Common myeloid progenitor, CD34-positive (primary cell): Measurements from ENCODE around the gene TMEM163.

Experiments
- CTCF ChIA-PET: fragments of 350-600 bp; sonication (Branson Sonifier 250); formaldehyde crosslinking; loops from one replicate; lab custom pipeline; 2021; ENCODE audit warnings: antibody characterized with exemption; lab: Charles Lee
- POLR2A ChIA-PET: fragments of 350-600 bp; sonication (Branson Sonifier 250); formaldehyde crosslinking; loops from one replicate; lab custom pipeline; 2021; ENCODE audit warnings: antibody characterized with exemption; lab: Charles Lee
- DNase-seq, 3 donors: peaks; one replicate each; pipeline versions ENCODE4 v3.0.0 to v3.0.0-alpha.2; 2013
- H3K27ac ChIP-seq, 2 experiments: 1 replicate in 1 of 2; 2 replicates in 1 of 2; pipeline ENCODE4 v1.7.0; 2013; ENCODE audit warnings: inconsistent platforms in 2 of 2, low read length in 2 of 2, mild to moderate bottlenecking in 2 of 2, low read depth in 1 of 2, moderate library complexity in 1 of 2; ENCODE audit not compliant: severe bottlenecking in 2 of 2, insufficient read depth in 1 of 2, poor library complexity in 1 of 2
- H3K27me3 ChIP-seq, 5 experiments: replicated peaks in 2 of 5; 1 replicate in 3 of 5; 2 replicates in 2 of 5; pipeline versions ENCODE4 v1.6.1 to v1.7.0; 2013; ENCODE audit warnings: low read length in 4 of 5, mild to moderate bottlenecking in 2 of 5, moderate library complexity in 2 of 5, inconsistent platforms in 1 of 5; ENCODE audit not compliant: insufficient read depth in 5 of 5, control insufficient read depth in 4 of 5
- H3K36me3 ChIP-seq, 4 experiments: 1 replicate in 2 of 4; 2 replicates in 2 of 4; pipeline versions ENCODE4 v1.6.1 to v1.7.0; 2013; ENCODE audit warnings: low read length in 3 of 4, control low read depth in 1 of 4, mild to moderate bottlenecking in 1 of 4; ENCODE audit not compliant: control insufficient read depth in 4 of 4, insufficient read depth in 4 of 4
- H3K4me1 ChIP-seq, 4 experiments: 1 replicate in 3 of 4; 2 replicates in 1 of 4; pipeline versions ENCODE4 v1.6.1 to v1.7.1; 2013; ENCODE audit warnings: low read length in 3 of 4, mild to moderate bottlenecking in 3 of 4, control low read depth in 1 of 4, inconsistent platforms in 1 of 4, moderate library complexity in 1 of 4; ENCODE audit not compliant: control insufficient read depth in 4 of 4, insufficient read depth in 4 of 4; ENCODE audit errors: control extremely low read depth in 1 of 4
- H3K4me3 ChIP-seq, 7 experiments: 1 replicate in 4 of 7; 2 replicates in 3 of 7; pipeline versions ENCODE4 v1.5.1 to v1.7.0; 2013; ENCODE audit warnings: mild to moderate bottlenecking in 7 of 7, low read length in 6 of 7, moderate library complexity in 6 of 7, inconsistent platforms in 2 of 7, low read depth in 2 of 7, control low read depth in 1 of 7; ENCODE audit not compliant: insufficient read depth in 4 of 7, control insufficient read depth in 1 of 7; ENCODE audit errors: extremely low read depth in 1 of 7
- H3K9me3 ChIP-seq, 5 experiments: 1 replicate in 4 of 5; 2 replicates in 1 of 5; pipeline versions ENCODE4 v1.6.1 to v1.7.1; 2013; ENCODE audit warnings: low read length in 4 of 5, mild to moderate bottlenecking in 2 of 5, inconsistent platforms in 1 of 5, low read depth in 1 of 5, moderate library complexity in 1 of 5; ENCODE audit not compliant: control insufficient read depth in 4 of 5, insufficient read depth in 2 of 5; ENCODE audit errors: control extremely low read depth in 1 of 5
- WGBS: methylation state at CpG from one replicate; pipeline ENCODE4 v1.1.5; 2013; ENCODE audit not compliant: insufficient coverage; 5-methylcytosine and 5-hydroxymethylcytosine counted together

Gene TMEM163

GRCh38 chr2:134457353-134457752 lies 261.4 kb downstream of the TMEM163 start:
- Histone ChIP-seq H3K36me3 (peaks cover 2 to 28% (median 9%) of the 10 kb centered on the region in 4 experiments), H3K4me1 (peaks cover 0 to 3% (median 2%) of the 10 kb centered on the region in 4 experiments), H3K27ac (no peak overlapping the region), H3K27me3 (no peaks in the 10 kb centered on the region), H3K4me3 (no peak overlapping the region), H3K9me3 (no peaks in the 10 kb centered on the region)
- DNase-seq, result peak in 2 of 3 donors; percentile 6 to 22
- POLR2A ChIA-PET, result no interaction called here
- 95% methylated on average over 7 of the region's 7 CpGs for WGBS
- CTCF ChIA-PET, result no interaction called here

GRCh38 chr2:134455426-134455825 lies 263.4 kb downstream of the TMEM163 start:
- Histone ChIP-seq H3K27ac (no peak overlapping the region), H3K36me3 (peaks cover 2 to 28% (median 9%) of the 10 kb centered on the region in 4 experiments), H3K4me1 (peaks cover 0 to 3% (median 2%) of the 10 kb centered on the region in 4 experiments), H3K9me3 (no peaks in the 10 kb centered on the region), H3K4me3 (no peak overlapping the region), H3K27me3 (no peaks in the 10 kb centered on the region)
- POLR2A ChIA-PET, result no interaction called here
- WGBS, result 98% methylated on average over 7 of the region's 10 CpGs
- DNase-seq, result no peak
- CTCF ChIA-PET, result interaction anchor here (1.0 to 1.2 kb wide), 3 partner anchors 9 to 440 kb away, joined by 3 to 5 read pairs (median 3); no protein-coding TSS in a partner anchor

GRCh38 chr2:134454931-134455330 lies 263.9 kb downstream of the TMEM163 start:
- H3K27ac ChIP-seq, result no peak overlapping the region
- H3K4me3 ChIP-seq, result no peak overlapping the region
- no peaks in the 10 kb centered on the region for H3K27me3 ChIP-seq
- peaks cover 0 to 3% (median 2%) of the 10 kb centered on the region in 4 experiments for H3K4me1 ChIP-seq
- no peaks in the 10 kb centered on the region for H3K9me3 ChIP-seq
- H3K36me3 ChIP-seq, result peaks cover 2 to 28% (median 10%) of the 10 kb centered on the region in 4 experiments
- 95% methylated on average over 6 of the region's 6 CpGs for WGBS
- POLR2A ChIA-PET, result no interaction called here
- CTCF ChIA-PET, result interaction anchor here (1.0 to 1.2 kb wide), 3 partner anchors 8 to 440 kb away, joined by 3 to 5 read pairs (median 3); no protein-coding TSS in a partner anchor
- DNase-seq, result no peak

- CTCF ChIA-PET, result interaction anchor here (1.0 kb wide), 1 partner anchor 441 kb away, joined by 3 read pairs; no protein-coding TSS in a partner anchor
- POLR2A ChIA-PET, result no interaction called here
- H3K9me3 ChIP-seq, result no peaks in the 10 kb centered on the region
- no peak overlapping the region for H3K27ac ChIP-seq
- H3K4me1 ChIP-seq, result peaks cover 0 to 3% (median 2%) of the 10 kb centered on the region in 4 experiments
- WGBS, result 100% methylated on average over 2 of the region's 8 CpGs
- no peaks in the 10 kb centered on the region for H3K27me3 ChIP-seq
- no peak for DNase-seq
- H3K4me3 ChIP-seq, result no peak overlapping the region
- H3K36me3 ChIP-seq, result peaks cover 2 to 28% (median 13%) of the 10 kb centered on the region in 4 experiments
These were observed 264.4 kb downstream of the TMEM163 start for GRCh38 chr2:134454426-134454825.

GRCh38 chr2:134453973-134454372 lies 264.8 kb downstream of the TMEM163 start:
- Histone ChIP-seq H3K9me3 (no peaks in the 10 kb centered on the region), H3K4me1 (peaks cover 0 to 3% (median 2%) of the 10 kb centered on the region in 4 experiments), H3K36me3 (peaks cover 2 to 27% (median 15%) of the 10 kb centered on the region in 4 experiments), H3K27me3 (no peaks in the 10 kb centered on the region), H3K4me3 (no peak overlapping the region), H3K27ac (no peak overlapping the region)
- ChIA-PET POLR2A (no interaction called here), CTCF (interaction anchor here (0.7 to 1.4 kb wide), 2 partner anchors 10 to 13 kb away, joined by 3 read pairs; no protein-coding TSS in a partner anchor)
- 94% methylated on average over 9 of the region's 10 CpGs for WGBS
- DNase-seq, result no peak

- POLR2A ChIA-PET, result no interaction called here
- Histone ChIP-seq H3K9me3 (no peaks in the 10 kb centered on the region), H3K27me3 (no peaks in the 10 kb centered on the region), H3K4me3 (no peak overlapping the region), H3K36me3 (peaks cover 2 to 30% (median 17%) of the 10 kb centered on the region in 4 experiments), H3K27ac (no peak overlapping the region), H3K4me1 (peaks cover 0 to 3% (median 2%) of the 10 kb centered on the region in 4 experiments)
- CTCF ChIA-PET, result interaction anchor here (0.7 to 3.4 kb wide), 7 partner anchors 8 to 464 kb away, joined by 3 to 32 read pairs (median 3); no protein-coding TSS in a partner anchor
- WGBS, result 91% methylated on average over 4 of the region's 4 CpGs
- DNase-seq, result no peak
These were observed 265.3 kb downstream of the TMEM163 start for GRCh38 chr2:134453476-134453875.

GRCh38 chr2:134452042-134452733 lies 266.6 kb downstream of the TMEM163 start:
- H3K4me3 ChIP-seq, result no peak overlapping the region

More at GRCh38 chr2:134452042-134452733, 266.6 kb downstream of the TMEM163 start:
- WGBS, result 97% methylated on average over 7 of the region's 9 CpGs
- Histone ChIP-seq H3K9me3 (no peaks in the 10 kb centered on the region), H3K27me3 (no peaks in the 10 kb centered on the region), H3K4me1 (no peaks in the 10 kb centered on the region), H3K27ac (no peak overlapping the region), H3K36me3 (peaks cover 0 to 27% (median 24%) of the 10 kb centered on the region in 4 experiments)
- ChIA-PET POLR2A (no interaction called here), CTCF (interaction anchor here (0.9 to 3.4 kb wide), 19 partner anchors 9 to 567 kb away, joined by 3 to 32 read pairs (median 6); no protein-coding TSS in a partner anchor)
- no peak for DNase-seq
